HL-60 (cell line): ENCODE results near the gene CDH5.

Experiments used
- DNase-seq, 2 experiments: peaks; one replicate each; pipeline ENCODE4 v3.0.0-alpha.2; 2010 to 2020; ENCODE audit warnings: low read depth in 1 of 2, low spot score in 1 of 2
- H3K27ac ChIP-seq: fragments of 250-450 bp; sonication (Bioruptor Pico); replicated peaks from 2 replicates; pipeline ENCODE4 v1.5.1; 2020; ENCODE audit warnings: mild to moderate bottlenecking, moderate library complexity
- H3K27me3 ChIP-seq: fragments of 250-450 bp; sonication (Bioruptor Pico); 2 replicates; pipeline ENCODE4 v1.5.1; 2021; ENCODE audit warnings: mild to moderate bottlenecking, moderate library complexity; ENCODE audit not compliant: insufficient read depth, poor library complexity, severe bottlenecking
- H3K4me3 ChIP-seq: replicated peaks from 2 replicates; pipeline ENCODE4 v1.5.1; 2011; ENCODE audit warnings: mild to moderate bottlenecking, control low read depth, low read length; ENCODE audit not compliant: insufficient read depth
- CTCF ChIP-seq: IDR thresholded peaks from one replicate; pipeline ENCODE4 v1.5.1; 2011; ENCODE audit warnings: low read length, control low read depth, inconsistent platforms; ENCODE audit not compliant: insufficient read depth
- GABPA ChIP-seq: IDR thresholded peaks from 2 replicates; pipeline ENCODE4 v1.6.1; 2012; ENCODE audit warnings: low read depth
- POLR2AphosphoS5 ChIP-seq: IDR thresholded peaks from 2 replicates; pipeline ENCODE4 v1.6.1; 2012; ENCODE audit warnings: low read depth
- REST ChIP-seq: IDR thresholded peaks from 2 replicates; pipeline ENCODE4 v1.6.1; 2012; ENCODE audit warnings: low read depth; ENCODE audit not compliant: insufficient replicate concordance
- SPI1 ChIP-seq: IDR thresholded peaks from 2 replicates; pipeline ENCODE4 v1.6.1; 2012; ENCODE audit warnings: low read depth, mild to moderate bottlenecking, borderline replicate concordance

CDH5 gene

GRCh38 chr16:66373667-66374066, 7.2 kb downstream of the CDH5 start:
- TF ChIP-seq SPI1 (no peak), GABPA (no peak), CTCF (no peak), REST (no peak), POLR2AphosphoS5 (no peak)
- no peak for DNase-seq
- Histone ChIP-seq H3K4me3 (no peak overlapping the region), H3K27ac (no peak overlapping the region), H3K27me3 (no peaks in the 10 kb centered on the region)

GRCh38 chr16:66374176-66374575, 7.7 kb downstream of the CDH5 start:
- TF ChIP-seq REST (no peak), CTCF (no peak)
- Histone ChIP-seq H3K27ac (no peak overlapping the region), H3K4me3 (no peak overlapping the region), H3K27me3 (no peaks in the 10 kb centered on the region)
- no peak for DNase-seq

DNA sequence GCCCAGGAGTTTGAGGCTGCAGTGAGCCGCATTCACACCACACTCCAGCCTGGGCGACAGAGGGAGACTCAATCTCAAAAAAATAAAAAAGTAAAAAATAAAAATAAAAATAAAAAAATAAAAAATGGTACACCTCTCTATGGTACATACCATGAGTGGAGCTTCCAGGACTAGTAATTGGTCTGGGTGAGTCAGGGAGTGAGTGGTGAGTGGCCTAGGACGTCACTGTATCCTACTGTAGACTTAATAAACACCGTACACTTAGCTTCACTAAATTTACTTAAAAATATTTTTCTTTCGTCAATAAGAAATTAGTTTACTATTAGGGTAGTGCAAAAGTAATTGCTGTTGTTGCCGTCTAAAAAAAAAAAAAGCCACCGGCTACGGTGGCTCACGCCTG, 9.0 kb downstream of the CDH5 start:
- H3K4me3 ChIP-seq = no peak overlapping the region
- TF ChIP-seq SPI1 = no peak
- no peak for TF ChIP-seq REST
- no peak for TF ChIP-seq POLR2AphosphoS5
- no peak overlapping the region for H3K27ac ChIP-seq
- H3K27me3 ChIP-seq = no peaks in the 10 kb centered on the region
- no peak for DNase-seq

GRCh38 chr16:66376114-66376513, 9.6 kb downstream of the CDH5 start:
- Histone ChIP-seq H3K4me3 (no peak overlapping the region), H3K27ac (no peak overlapping the region), H3K27me3 (no peaks in the 10 kb centered on the region)
- TF ChIP-seq GABPA (no peak), CTCF (no peak), POLR2AphosphoS5 (no peak), SPI1 (no peak), REST (no peak)
- no peak for DNase-seq
